Medulla oblongata (tissue), 1 donor: ENCODE measurements around the gene CDH1.

Source experiments
- DNase-seq: peaks from one replicate; pipeline ENCODE4 v3.0.0-alpha.2; 2015; ENCODE audit errors: extremely low spot score

Gene CDH1

GRCh38 chr16:68732042-68732680 lies 4.9 kb upstream of the CDH1 start:
- no peak for DNase-seq

DNA sequence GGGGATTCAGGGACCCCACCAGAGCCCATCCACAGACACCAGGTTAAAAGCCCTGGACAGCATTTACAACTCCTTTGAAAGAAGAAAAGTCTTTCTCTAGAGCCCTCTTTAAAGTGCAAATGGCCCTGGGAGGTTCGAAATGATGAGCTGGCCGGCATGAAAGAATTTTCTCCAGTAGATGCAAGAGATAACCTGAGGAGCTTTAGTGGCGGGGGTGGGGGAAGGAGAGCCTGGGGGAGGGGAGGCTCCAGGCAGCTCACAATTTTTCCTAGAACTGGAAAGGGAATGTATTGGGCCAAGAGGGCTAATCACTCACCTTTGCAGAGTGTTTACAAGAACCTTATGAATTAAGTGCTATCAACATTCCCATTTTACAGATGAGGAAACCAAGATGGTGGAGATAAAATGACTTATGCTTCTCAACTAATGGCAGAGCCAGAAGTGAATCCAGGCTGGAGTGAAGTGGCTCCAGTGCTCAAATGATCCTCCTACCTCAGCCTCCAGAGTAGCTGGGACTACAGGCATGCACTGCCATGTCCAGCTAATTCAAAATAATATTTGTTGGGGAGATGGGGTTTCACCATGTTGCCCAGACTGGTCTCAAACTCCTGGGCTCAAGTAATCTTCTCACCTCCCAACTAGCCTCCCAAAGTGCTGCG lies 4.2 kb upstream of the CDH1 start:
- DNase-seq, result no peak

GRCh38 chr16:68733570-68733969 lies 3.5 kb upstream of the CDH1 start:
- no peak for DNase-seq

DNA sequence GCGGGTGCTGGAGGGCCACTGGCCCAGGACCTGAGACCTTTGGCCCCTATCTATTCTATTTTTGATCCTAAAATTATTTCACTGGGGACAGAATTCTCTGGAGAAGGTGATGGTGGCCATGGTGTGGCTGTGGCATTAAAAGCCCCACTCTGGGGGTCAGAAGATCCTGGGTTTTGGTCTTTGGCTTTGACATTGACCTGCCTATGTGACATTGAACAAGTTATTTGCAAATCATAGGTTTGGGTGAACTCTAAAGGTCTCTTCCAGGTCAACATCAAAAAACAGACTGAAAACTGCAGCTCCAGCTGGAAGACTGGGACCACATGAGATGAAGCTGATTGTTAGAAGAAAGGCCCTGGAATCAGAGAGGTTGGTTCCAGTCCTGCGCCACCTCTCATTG lies 2.3 kb upstream of the CDH1 start:
- DNase-seq, result no peak

- no peak for DNase-seq
Measured at GRCh38 chr16:68736561-68736960, 531 bp upstream of the CDH1 start.

GRCh38 chr16:68737730-68738629 lies 888 bp downstream of the CDH1 start:
- no peak for DNase-seq

DNA sequence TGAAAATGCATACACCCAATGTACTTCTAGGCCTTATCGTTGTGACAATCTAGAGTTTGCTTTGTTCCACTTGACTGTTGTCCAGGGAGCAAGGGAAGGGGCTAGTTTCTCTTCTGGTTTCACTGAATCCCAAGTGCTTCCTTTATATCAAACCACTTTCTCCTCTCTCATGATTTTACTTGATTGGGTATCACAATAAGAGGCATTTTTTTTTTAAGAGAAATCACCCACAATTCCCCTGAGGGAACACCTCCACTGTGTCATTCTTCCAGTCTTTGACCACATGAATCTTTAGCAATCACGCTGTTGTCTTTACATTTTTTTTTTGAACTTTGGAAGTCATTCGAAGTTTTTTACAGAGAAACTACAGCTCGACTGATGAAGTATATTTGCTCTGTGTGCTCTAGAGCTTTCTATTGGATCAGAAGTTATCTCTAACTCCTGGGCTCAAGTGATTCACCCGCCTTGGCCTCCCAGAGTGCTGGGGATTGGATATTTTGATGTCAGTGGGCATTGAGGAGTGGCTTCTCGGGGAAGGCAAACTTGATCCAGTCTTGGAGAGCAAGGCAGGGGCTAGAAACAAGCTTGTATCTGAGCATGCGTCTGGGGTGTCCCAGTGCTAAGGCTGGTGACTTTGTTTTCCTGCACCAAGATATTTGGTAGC lies 3.0 kb downstream of the CDH1 start:
- DNase-seq, result no peak

DNA sequence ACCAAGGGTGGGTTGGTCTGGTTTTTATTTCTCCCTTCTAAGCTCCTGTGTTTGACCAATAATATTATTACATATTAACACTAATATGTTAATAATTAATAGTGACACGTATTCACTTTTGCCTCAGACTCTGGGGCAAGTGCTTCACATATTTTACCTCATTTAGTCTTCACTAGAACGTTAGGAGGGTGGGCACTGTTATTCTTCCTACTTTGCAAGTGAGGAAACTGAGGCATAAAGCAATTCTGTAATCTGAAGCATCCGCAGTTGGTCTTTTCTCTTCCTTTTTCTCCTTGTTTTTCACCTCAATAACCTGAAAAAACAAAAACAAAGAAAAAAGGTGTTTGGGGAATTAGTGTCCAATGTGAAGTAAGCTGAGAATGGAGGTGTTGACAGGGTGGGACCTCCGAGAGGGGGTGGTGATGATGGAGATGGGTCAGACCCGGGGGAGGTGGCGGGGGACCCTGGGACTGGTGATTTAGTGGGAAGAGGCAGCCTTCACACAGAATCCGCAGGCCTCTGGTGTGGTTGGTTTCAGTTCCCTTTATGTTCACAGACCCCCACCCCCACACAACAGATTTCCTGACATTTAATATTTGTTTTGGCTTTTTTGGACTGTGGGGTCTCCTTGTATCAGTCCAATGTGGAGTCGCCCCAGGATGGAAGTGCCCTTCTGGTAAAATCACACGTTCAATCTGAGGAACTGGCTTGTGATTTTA lies 3.7 kb downstream of the CDH1 start:
- no peak for DNase-seq

DNA sequence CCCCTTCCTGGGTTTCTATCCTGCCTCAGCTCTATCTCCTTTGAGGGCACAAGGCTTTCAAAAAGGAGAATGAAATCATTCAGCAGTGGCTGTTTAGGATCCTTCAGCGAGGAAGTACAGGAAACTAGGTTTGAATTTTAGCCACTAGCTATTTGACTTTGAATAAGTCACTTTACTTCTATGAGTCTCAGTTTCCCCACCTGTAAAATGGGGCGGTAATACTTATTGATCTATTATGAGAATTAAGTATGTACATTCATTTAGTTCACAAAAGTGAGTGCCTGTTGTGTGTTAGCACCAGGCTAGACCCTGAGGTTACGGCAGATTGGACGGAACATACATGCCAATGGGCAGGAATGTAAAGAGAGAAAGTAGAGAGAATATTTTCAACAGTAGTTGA lies 6.6 kb downstream of the CDH1 start:
- no peak for DNase-seq

DNA sequence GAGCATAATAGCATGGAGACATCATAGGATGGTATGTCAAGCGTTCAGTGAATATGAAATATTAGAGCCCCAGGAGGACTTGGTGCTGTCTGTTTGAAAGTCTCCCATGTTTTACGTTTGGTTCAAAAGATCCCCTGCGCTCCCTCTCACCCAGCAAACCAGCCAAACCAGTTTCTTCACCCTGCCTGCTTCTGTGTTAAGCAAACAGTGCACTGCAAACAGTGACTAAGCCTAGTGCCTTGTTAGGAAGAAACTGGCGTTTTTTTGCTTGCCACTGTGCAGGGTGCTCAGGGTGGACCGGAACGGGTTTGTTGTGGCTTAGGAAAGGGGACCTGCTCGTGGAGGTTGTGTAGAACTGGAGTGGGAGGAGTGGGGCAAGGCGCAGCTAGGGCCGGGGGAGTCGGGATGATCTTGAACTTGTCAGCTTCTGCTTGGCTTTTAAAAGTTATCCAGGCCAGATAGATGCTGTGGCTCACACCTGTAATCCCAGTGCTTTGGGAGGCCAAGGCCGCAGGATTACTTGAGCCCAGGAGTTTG lies 7.7 kb downstream of the CDH1 start:
- DNase-seq, result no peak

GRCh38 chr16:68746951-68747350 lies 9.9 kb downstream of the CDH1 start:
- DNase-seq, result no peak

GRCh38 chr16:68749432-68749831 lies 12.3 kb downstream of the CDH1 start:
- DNase-seq, result no peak

- no peak for DNase-seq
Measured at GRCh38 chr16:68750193-68750695, 13.2 kb downstream of the CDH1 start.

DNA sequence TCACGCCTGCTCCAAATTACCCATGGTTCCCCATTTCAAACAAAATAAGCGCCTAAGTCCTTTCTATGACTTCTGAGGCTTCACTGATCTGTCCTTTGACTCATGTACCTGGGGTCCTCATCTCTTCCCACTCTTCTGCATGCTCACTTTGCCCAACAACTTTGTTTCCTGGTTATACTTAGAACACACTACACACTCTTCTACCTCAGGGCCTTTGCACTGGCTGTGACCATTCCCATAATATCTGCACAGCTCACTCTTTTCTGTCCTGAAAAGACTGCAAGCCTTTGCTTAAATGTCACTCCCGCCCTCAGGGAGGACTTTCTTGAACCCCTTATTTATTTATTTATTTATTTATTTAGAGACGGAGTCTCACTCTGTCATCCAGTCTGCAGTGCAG lies 14.1 kb downstream of the CDH1 start:
- DNase-seq, result no peak

GRCh38 chr16:68752602-68753001 lies 15.5 kb downstream of the CDH1 start:
- DNase-seq, result no peak

GRCh38 chr16:68754084-68754792 lies 17.1 kb downstream of the CDH1 start:
- no peak for DNase-seq

DNA sequence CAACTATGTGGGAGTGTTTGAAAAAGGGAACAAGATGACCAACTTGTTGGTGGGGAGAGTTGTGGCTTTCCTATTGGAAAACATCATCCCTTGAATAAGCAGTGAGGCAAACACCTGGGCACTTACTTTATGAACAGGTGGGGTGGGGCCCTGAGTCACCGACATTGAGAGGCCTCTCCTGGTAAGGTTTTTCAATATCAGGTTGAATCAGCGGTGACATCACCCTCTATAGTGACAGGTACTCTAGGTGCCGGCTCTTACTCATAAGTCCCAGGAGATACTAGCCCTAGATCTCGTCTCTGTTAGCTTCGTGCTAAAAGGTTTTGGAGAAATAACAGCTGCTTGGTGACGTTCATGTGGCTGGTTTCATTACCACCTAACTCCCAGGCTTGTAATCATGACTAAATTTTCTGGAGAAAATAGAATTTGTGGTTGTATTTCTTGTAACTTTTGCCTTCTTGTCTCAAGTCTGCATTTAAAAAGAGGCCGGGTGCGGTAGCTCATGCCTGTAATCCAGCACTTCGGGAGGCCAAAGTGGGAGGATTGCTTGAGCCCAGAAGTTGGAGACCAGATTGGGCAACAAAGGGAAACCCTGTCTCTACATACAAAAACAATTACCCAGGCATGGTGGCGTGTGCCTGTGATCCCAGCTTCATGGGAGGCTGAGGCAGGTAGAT lies 19.3 kb downstream of the CDH1 start:
- DNase-seq, result no peak

- no peak for DNase-seq
Measured at GRCh38 chr16:68757625-68757935, 20.5 kb downstream of the CDH1 start.

GRCh38 chr16:68759062-68759461 lies 22.0 kb downstream of the CDH1 start:
- DNase-seq, result no peak

DNA sequence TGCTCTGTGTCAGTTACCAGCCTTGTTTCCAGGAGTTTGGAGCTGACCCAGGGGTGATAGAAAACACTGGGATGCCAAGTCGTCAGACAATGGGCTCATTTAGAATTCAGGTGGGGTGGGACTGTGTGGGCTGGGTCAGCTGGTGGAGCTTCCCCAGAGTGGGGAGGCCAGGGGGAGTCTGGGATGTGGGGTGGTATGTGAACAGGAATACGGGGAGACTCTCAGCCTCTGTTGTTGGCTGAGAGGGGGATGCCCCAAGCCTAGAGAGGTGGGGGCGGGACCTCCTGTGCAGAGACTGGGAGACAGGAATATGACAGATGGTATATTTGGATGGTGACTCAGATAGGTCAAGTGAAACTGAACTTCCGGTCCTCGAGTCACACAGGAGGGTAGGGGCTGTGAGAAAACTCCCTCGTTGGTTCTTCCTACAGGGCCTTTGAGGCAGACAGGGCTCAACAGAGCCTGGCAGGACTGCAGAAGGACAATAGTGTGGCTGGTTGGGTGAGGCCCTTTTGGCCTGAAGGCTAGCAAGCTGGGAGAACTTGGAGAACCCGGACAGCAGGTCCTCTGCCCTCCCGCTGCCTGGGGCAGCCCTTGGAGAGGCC lies 23.7 kb downstream of the CDH1 start:
- peak; percentile 75 for DNase-seq
